Common myeloid progenitor, CD34-positive (primary cell): Measurements from ENCODE around the gene NFIB.

ENCODE experiments used
- CTCF ChIA-PET: fragments of 350-600 bp; sonication (Branson Sonifier 250); formaldehyde crosslinking; loops from one replicate; lab custom pipeline; 2021; ENCODE audit warnings: antibody characterized with exemption; lab: Charles Lee
- POLR2A ChIA-PET: fragments of 350-600 bp; sonication (Branson Sonifier 250); formaldehyde crosslinking; loops from one replicate; lab custom pipeline; 2021; ENCODE audit warnings: antibody characterized with exemption; lab: Charles Lee
- DNase-seq, 3 donors: peaks; one replicate each; pipeline versions ENCODE4 v3.0.0 to v3.0.0-alpha.2; 2013
- H3K27ac ChIP-seq, 2 experiments: 1 replicate in 1 of 2; 2 replicates in 1 of 2; pipeline ENCODE4 v1.7.0; 2013; ENCODE audit warnings: inconsistent platforms in 2 of 2, low read length in 2 of 2, mild to moderate bottlenecking in 2 of 2, low read depth in 1 of 2, moderate library complexity in 1 of 2; ENCODE audit not compliant: severe bottlenecking in 2 of 2, insufficient read depth in 1 of 2, poor library complexity in 1 of 2
- H3K27me3 ChIP-seq, 5 experiments: replicated peaks in 2 of 5; 1 replicate in 3 of 5; 2 replicates in 2 of 5; pipeline versions ENCODE4 v1.6.1 to v1.7.0; 2013; ENCODE audit warnings: low read length in 4 of 5, mild to moderate bottlenecking in 2 of 5, moderate library complexity in 2 of 5, inconsistent platforms in 1 of 5; ENCODE audit not compliant: insufficient read depth in 5 of 5, control insufficient read depth in 4 of 5
- H3K36me3 ChIP-seq, 4 experiments: 1 replicate in 2 of 4; 2 replicates in 2 of 4; pipeline versions ENCODE4 v1.6.1 to v1.7.0; 2013; ENCODE audit warnings: low read length in 3 of 4, control low read depth in 1 of 4, mild to moderate bottlenecking in 1 of 4; ENCODE audit not compliant: control insufficient read depth in 4 of 4, insufficient read depth in 4 of 4
- H3K4me1 ChIP-seq, 4 experiments: 1 replicate in 3 of 4; 2 replicates in 1 of 4; pipeline versions ENCODE4 v1.6.1 to v1.7.1; 2013; ENCODE audit warnings: low read length in 3 of 4, mild to moderate bottlenecking in 3 of 4, control low read depth in 1 of 4, inconsistent platforms in 1 of 4, moderate library complexity in 1 of 4; ENCODE audit not compliant: control insufficient read depth in 4 of 4, insufficient read depth in 4 of 4; ENCODE audit errors: control extremely low read depth in 1 of 4
- H3K4me3 ChIP-seq, 7 experiments: 1 replicate in 4 of 7; 2 replicates in 3 of 7; pipeline versions ENCODE4 v1.5.1 to v1.7.0; 2013; ENCODE audit warnings: mild to moderate bottlenecking in 7 of 7, low read length in 6 of 7, moderate library complexity in 6 of 7, inconsistent platforms in 2 of 7, low read depth in 2 of 7, control low read depth in 1 of 7; ENCODE audit not compliant: insufficient read depth in 4 of 7, control insufficient read depth in 1 of 7; ENCODE audit errors: extremely low read depth in 1 of 7
- H3K9me3 ChIP-seq, 5 experiments: 1 replicate in 4 of 5; 2 replicates in 1 of 5; pipeline versions ENCODE4 v1.6.1 to v1.7.1; 2013; ENCODE audit warnings: low read length in 4 of 5, mild to moderate bottlenecking in 2 of 5, inconsistent platforms in 1 of 5, low read depth in 1 of 5, moderate library complexity in 1 of 5; ENCODE audit not compliant: control insufficient read depth in 4 of 5, insufficient read depth in 2 of 5; ENCODE audit errors: control extremely low read depth in 1 of 5
- WGBS: methylation state at CpG from one replicate; pipeline ENCODE4 v1.1.5; 2013; ENCODE audit not compliant: insufficient coverage; 5-methylcytosine and 5-hydroxymethylcytosine counted together

Gene NFIB

DNA sequence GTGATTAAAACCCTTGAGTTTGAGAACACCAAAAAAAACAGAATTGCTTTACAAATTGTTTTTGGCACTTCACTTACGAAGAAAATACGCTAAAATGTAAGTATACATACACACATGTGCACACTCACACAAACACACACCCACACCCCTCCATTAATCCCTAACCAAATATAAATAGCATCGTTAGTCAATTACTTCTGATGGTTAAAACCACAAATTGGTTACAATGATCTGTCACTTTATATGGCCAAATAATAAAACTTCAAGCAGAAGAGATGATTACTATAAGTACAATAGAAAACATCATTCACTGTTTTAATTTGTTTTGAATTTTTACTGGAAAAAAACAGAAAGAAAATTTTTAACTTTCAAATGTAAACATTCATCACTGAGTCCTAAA lies 103.5 kb downstream of the NFIB start:
- Histone ChIP-seq H3K4me3 (peak overlapping the region in 1 of 7 experiments; percentile 28), H3K27me3 (no peaks in the 10 kb centered on the region), H3K27ac (no peak overlapping the region), H3K4me1 (peaks cover 1 to 20% (median 9%) of the 10 kb centered on the region in 4 experiments), H3K9me3 (no peaks in the 10 kb centered on the region), H3K36me3 (no peaks in the 10 kb centered on the region)
- no peak for DNase-seq
- ChIA-PET CTCF (no interaction called here), POLR2A (no interaction called here)
- 64% methylated on average over 2 of the region's 3 CpGs for WGBS

DNA sequence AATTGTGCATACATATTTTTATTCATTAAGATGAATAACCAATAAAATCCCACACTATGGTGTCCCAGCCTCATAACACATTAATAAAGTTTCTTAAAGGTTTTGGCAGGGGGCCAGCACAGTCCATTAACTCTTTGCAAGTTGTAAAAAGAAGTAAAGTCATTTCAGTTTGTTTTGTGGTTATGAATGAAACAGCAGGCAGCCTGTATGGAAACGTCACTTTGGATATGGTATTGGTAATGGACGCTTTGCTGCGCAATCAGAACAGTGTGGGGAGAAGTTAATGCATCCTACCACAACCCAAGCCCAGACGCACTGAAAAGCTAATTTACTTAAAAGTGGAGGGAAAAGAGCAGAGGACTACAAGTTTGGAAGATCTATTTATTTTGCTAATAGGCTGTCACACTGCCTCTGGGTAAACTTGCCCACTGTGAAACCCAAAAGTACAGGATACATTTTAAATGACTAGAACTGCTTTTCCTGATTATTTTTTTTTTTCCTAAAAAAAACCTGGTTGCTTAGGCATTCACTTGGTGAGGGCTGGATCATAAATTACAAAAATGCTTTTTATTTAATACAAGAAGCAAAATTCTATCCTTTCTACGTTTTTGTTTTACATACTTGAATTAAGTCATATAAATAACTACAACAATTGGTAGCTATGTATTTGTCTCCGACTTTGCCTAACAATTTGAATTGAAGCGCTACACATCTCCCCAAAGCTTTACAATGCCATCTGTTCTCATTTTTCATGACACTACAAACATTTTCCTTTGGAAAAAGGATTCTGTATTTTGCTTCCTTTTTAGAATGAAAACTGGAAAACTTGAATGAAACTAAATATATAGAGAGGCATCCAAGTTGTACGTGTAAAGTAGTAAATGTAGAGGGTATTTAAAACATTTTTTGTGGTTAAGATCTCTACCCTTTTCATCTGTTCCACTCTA lies 104.3 kb downstream of the NFIB start:
- peak overlapping the region in 1 of 7 experiments; percentile 17 for H3K4me3 ChIP-seq
- no peaks in the 10 kb centered on the region for H3K9me3 ChIP-seq
- ChIA-PET POLR2A (no interaction called here), CTCF (no interaction called here)
- H3K27me3 ChIP-seq = no peaks in the 10 kb centered on the region
- no CpG with 5 or more reads among the region's 8 CpGs for WGBS
- peak; percentile 12 to 65 (median 43) for DNase-seq
- H3K27ac ChIP-seq = no peak overlapping the region
- peaks cover 1 to 18% (median 9%) of the 10 kb centered on the region in 4 experiments for H3K4me1 ChIP-seq
- no peaks in the 10 kb centered on the region for H3K36me3 ChIP-seq

DNA sequence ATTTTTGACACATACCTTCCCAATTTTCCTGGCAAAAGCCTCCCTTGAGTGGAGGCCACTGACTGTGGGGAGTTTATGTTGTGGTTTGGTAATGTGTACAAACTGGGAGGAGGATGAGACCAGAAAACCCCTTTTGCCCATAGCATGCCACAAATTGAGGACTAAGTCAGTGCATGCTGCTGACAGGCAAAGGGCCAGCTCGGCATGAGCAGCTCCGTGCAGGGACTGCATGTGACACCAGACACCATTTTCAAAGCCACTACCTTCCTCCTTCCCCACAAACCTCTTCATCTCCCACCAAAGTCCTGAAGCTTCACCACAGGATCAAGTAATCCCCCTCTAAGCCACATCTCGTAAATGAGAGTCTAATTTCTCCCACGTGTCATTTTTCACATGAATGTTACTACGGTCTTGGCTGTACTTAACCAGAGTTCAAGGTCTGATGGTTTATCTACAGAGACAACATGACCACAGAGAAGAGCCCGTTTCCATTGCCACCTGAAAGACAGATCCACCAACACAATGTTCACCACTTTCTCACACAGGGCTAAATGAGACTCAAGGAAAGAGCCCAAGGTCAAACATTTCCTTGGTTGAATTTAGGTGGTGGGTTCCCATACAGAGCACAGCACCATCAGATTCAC lies 106.5 kb downstream of the NFIB start:
- no peak overlapping the region for H3K4me3 ChIP-seq
- ChIA-PET POLR2A (no interaction called here), CTCF (no interaction called here)
- H3K9me3 ChIP-seq = no peaks in the 10 kb centered on the region
- no peaks in the 10 kb centered on the region for H3K27me3 ChIP-seq
- peaks cover 0 to 3% (median under 1%) of the 10 kb centered on the region in 4 experiments for H3K4me1 ChIP-seq
- WGBS = 79% methylated on average over 6 of the region's 6 CpGs
- DNase-seq = no peak
- H3K27ac ChIP-seq = no peak overlapping the region
- no peaks in the 10 kb centered on the region for H3K36me3 ChIP-seq

DNA sequence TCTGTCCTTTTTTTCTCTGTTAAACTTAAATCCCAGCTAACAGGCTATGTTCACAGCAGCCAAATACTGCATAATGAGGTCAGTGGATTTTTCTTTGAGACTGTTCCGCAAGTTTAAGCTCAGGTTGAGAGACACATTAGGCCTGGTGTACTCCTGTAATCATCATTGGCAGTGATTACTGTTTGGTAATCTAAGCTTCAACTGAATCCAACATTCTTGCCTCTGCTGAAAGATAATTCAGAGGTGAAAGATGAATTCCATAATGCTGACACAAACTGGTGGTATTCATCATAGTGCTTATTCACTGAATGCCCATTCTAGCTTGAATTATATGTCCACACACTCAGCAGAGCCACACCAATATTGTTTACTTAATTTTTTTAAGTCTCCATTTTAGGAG lies 108.5 kb downstream of the NFIB start:
- no peaks in the 10 kb centered on the region for H3K36me3 ChIP-seq
- POLR2A ChIA-PET = no interaction called here
- peaks cover 0 to 3% (median under 1%) of the 10 kb centered on the region in 4 experiments for H3K4me1 ChIP-seq
- H3K27ac ChIP-seq = no peak overlapping the region
- WGBS = 100% methylated on average over 1 of the region's 1 CpG
- H3K27me3 ChIP-seq = no peaks in the 10 kb centered on the region
- no peaks in the 10 kb centered on the region for H3K9me3 ChIP-seq
- CTCF ChIA-PET = interaction anchor here (1.1 kb wide), 1 partner anchor 9 kb away, joined by 6 read pairs; no protein-coding TSS in a partner anchor
- no peak for DNase-seq
- no peak overlapping the region for H3K4me3 ChIP-seq

DNA sequence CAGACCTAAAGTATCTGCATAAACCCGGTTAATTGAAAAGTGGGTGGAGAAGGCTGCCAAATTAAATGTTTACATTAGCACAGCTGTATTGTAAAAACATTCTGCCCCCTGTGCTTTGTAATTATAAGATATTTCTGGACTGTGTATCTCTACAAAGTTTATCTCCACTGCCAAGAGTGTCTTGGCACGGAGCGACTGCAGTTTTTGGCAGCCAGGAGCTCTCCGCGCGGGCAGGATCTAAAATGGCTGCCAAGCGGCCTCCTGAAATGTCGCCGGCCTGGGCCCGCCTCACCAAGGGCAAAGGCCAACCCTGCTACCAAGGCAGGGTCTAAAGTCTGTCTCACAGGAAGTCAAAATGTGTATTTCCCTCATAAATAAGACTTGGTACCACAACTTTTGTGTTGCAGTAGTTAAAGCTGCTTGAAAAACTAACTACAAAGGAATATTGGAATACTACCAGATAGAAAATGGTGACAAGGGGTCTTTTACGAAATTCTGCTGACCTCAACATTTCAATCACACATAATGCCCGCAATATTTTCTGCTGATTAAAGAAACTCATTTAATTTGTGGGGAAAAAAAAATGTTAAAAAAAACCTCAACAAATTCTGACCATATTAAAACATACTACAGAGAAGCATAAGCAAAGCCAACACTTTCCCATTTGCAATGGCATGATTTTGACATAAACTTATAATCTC lies 110.4 kb downstream of the NFIB start:
- no peaks in the 10 kb centered on the region for H3K9me3 ChIP-seq
- H3K36me3 ChIP-seq = no peaks in the 10 kb centered on the region
- peaks cover 0 to 3% (median under 1%) of the 10 kb centered on the region in 4 experiments for H3K4me1 ChIP-seq
- ChIA-PET CTCF (no interaction called here), POLR2A (no interaction called here)
- DNase-seq = no peak
- 97% methylated on average over 10 of the region's 12 CpGs for WGBS
- no peaks in the 10 kb centered on the region for H3K27me3 ChIP-seq
- H3K27ac ChIP-seq = no peak overlapping the region
- no peak overlapping the region for H3K4me3 ChIP-seq

DNA sequence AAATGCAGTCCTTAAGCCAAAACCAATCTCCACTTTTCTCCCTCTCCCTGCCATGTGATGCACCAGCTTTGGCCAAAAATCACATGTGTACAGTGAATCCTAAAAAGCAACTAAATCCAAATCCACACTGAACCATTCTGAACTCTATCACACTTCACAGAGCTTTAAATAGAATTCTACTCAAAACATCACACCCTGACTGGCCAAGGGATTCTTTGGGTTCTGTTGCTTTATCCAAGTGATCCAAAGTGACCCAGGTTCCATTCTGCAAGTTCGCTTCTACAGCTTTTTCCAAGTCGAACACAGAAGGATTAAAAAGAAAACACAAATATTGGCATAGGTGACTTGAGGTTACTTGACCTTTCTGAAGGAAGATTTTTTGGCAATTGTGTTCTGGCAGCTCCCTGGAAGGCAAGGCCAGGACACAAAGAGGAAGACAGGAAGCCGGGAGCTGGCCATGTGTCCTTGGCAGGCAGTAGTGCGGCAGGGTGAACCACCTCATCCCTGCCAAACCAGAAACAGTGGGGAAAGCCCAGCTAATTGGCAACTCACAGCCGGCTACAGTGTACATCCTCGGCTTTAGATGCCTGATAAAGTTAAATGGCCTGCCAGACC lies 115.0 kb downstream of the NFIB start:
- 63% methylated on average over 4 of the region's 6 CpGs for WGBS
- no peak overlapping the region for H3K27ac ChIP-seq
- no peak overlapping the region for H3K4me3 ChIP-seq
- peaks cover 0 to 2% (median 0%) of the 10 kb centered on the region in 5 experiments for H3K27me3 ChIP-seq
- CTCF ChIA-PET = no interaction called here
- H3K9me3 ChIP-seq = no peaks in the 10 kb centered on the region
- peak in 2 of 3 donors; percentile 15 to 46 for DNase-seq
- peaks cover 0 to 3% (median 1%) of the 10 kb centered on the region in 4 experiments for H3K4me1 ChIP-seq
- POLR2A ChIA-PET = no interaction called here
- no peaks in the 10 kb centered on the region for H3K36me3 ChIP-seq
